Neural cell (in vitro differentiated cells): Measurements from ENCODE around the gene GRID1.

Experiments used
- POLR2AphosphoS5 ChIP-seq: IDR thresholded peaks from 2 replicates; pipeline ENCODE4 v1.6.1; 2012
- TF ChIP-seq, protein P1 (sequence below): fragments of 450-650 bp; IDR thresholded peaks from 2 replicates; pipeline ENCODE4 v1.5.1; 2014; ENCODE audit warnings: antibody characterized with exemption, mild to moderate bottlenecking, moderate library complexity; ENCODE audit not compliant: poor library complexity, severe bottlenecking

GRCh38 chr10:86169506-86170254 is 196.9 kb downstream of the GRID1 start:
- TF ChIP-seq POLR2AphosphoS5: no peak
- TF ChIP-seq, protein P1, sequence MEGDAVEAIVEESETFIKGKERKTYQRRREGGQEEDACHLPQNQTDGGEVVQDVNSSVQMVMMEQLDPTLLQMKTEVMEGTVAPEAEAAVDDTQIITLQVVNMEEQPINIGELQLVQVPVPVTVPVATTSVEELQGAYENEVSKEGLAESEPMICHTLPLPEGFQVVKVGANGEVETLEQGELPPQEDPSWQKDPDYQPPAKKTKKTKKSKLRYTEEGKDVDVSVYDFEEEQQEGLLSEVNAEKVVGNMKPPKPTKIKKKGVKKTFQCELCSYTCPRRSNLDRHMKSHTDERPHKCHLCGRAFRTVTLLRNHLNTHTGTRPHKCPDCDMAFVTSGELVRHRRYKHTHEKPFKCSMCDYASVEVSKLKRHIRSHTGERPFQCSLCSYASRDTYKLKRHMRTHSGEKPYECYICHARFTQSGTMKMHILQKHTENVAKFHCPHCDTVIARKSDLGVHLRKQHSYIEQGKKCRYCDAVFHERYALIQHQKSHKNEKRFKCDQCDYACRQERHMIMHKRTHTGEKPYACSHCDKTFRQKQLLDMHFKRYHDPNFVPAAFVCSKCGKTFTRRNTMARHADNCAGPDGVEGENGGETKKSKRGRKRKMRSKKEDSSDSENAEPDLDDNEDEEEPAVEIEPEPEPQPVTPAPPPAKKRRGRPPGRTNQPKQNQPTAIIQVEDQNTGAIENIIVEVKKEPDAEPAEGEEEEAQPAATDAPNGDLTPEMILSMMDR: no peak
